AG09309 (cell line): ENCODE measurements around the gene DCLRE1B.

Source experiments
- DNase-seq: peaks from one replicate; pipeline ENCODE4 v3.0.0-alpha.2; 2010; ENCODE audit warnings: low read depth
- H3K4me3 ChIP-seq: 2 replicates; pipeline ENCODE4 v1.5.1; 2011; ENCODE audit warnings: mild to moderate bottlenecking, low read depth, low read length, moderate library complexity; ENCODE audit not compliant: control insufficient read depth
- CTCF ChIP-seq: IDR thresholded peaks from 2 replicates; pipeline ENCODE4 v1.5.1; 2011; ENCODE audit warnings: mild to moderate bottlenecking, low read depth, low read length, inconsistent platforms; ENCODE audit not compliant: insufficient read depth, control insufficient read depth; ENCODE audit errors: missing control alignments

DCLRE1B gene

DNA sequence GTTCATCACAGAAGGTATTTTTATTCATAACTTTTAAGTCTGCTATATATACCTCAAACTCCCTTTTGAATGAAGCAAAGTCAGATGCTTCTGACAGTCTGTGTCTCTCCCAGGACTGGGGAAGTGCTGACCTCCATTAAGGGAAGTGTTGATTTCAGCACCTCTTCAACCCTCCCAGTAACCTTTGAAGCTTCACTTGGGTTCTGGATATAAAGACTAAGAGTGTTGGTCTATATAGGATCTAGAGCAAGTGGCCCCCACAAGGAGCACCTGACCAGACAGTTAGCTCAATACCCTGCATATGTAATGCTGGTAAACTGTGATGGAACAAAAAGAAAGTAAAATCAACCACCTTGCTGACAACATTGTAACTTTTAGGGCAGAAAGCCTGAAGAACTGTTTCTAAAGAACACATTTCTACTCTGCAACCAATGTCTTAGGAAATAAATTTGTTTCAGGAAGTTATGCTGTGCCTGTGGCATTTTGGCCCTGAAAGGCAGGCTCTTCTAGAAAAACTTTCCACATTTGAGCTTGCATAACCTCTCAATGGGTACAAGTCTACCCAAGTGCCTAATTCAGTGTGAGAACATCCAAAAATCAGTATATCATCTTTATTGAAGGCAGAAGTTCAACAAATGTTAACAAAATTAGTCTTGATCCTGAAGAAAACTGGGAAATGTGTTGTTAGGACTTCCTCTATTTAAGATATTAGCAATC, 32.7 kb upstream of the DCLRE1B start:
- no peak for TF ChIP-seq CTCF
- no peak for DNase-seq
- no peak overlapping the region for H3K4me3 ChIP-seq

DNA sequence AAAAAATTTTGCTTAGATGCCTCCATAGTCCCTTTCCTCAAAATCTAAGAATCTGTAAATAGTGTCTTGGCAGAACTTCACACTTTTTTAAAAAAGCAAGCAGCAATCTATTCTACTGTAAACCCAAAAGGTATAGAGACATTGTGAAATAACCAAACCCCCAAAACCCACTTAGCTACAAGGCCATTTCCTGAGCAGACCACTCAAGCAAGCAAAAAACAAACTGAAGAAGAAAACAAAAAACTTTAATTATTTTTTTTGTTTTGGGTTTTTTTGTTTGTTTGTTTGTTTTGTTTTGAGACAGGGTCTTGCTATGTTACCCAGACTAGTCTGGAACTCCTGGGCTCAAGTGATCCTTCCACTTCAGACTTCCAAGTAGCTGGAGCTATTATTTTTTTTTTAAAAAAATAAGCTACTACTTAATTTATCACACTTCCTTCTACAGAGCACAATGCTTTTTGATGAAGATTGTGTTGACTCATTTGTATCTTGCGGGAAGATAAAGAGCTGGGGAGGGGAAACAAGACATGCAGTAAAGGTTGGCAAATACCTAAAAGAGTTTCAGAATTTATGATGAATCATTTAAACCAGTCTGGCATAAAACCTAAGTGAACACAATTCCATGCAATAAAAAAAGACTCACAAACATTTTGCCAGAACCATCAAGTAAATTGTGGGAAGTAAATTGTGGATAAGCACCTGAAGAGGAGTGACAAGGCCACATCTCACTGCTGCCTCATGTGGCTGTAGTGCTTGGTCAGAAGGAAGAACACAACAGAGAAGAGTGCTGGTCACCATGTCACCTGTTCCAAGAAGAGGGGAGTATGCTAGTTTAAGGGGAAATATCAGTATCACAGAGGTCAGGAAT, 30.9 kb upstream of the DCLRE1B start:
- peak; percentile 36 for TF ChIP-seq CTCF
- H3K4me3 ChIP-seq, result no peak overlapping the region
- no peak for DNase-seq

GRCh38 chr1:113875714-113876113, 29.4 kb upstream of the DCLRE1B start:
- no peak overlapping the region for H3K4me3 ChIP-seq
- no peak for DNase-seq
- no peak for TF ChIP-seq CTCF

DNA sequence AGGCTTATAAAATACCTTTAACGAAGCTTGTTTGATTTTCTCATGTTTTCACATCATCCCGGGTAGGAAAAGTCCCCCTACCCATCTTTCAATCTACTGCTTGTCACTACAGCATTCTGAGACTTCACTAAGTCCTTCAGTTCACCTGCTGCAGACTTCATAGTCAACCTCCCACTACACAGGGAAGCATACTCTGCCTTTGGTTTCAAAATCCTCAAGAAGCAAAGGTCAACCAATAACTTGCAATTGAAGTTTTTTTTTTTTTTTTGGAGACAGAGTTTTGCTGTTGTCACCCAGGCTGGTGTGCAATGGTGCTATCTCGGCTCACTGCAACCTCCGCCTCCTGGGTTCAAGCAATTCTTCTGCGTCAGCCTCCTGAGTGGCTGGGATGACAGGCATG, 28.9 kb upstream of the DCLRE1B start:
- H3K4me3 ChIP-seq, result no peak overlapping the region
- DNase-seq, result no peak
- no peak for TF ChIP-seq CTCF

- DNase-seq, result no peak
- no peak overlapping the region for H3K4me3 ChIP-seq
- TF ChIP-seq CTCF, result no peak
Observed at GRCh38 chr1:113879739-113880038, 25.4 kb upstream of the DCLRE1B start.

DNA sequence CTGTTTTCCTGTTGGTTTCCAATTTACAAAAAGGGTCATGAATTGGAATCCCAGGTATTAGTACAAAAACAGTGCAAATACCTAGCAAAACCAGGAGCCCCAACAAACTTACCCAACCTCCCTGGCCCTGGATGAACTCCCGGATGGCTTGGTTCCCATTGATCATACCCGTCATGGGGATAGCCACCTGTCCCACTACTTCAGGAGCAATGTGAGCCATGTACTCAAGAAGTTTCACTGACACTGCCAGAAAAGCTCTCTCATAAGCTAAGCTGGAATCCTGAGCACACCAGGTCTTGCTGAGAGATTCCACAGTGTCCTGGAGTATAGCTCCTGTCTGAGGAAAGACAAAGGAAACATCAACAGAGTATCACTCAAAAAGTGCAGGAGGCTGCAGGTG, 23.5 kb upstream of the DCLRE1B start:
- no peak overlapping the region for H3K4me3 ChIP-seq
- no peak for DNase-seq
- no peak for TF ChIP-seq CTCF
